ENCODE results near the gene ULK4.

ULK4 gene

DNA sequence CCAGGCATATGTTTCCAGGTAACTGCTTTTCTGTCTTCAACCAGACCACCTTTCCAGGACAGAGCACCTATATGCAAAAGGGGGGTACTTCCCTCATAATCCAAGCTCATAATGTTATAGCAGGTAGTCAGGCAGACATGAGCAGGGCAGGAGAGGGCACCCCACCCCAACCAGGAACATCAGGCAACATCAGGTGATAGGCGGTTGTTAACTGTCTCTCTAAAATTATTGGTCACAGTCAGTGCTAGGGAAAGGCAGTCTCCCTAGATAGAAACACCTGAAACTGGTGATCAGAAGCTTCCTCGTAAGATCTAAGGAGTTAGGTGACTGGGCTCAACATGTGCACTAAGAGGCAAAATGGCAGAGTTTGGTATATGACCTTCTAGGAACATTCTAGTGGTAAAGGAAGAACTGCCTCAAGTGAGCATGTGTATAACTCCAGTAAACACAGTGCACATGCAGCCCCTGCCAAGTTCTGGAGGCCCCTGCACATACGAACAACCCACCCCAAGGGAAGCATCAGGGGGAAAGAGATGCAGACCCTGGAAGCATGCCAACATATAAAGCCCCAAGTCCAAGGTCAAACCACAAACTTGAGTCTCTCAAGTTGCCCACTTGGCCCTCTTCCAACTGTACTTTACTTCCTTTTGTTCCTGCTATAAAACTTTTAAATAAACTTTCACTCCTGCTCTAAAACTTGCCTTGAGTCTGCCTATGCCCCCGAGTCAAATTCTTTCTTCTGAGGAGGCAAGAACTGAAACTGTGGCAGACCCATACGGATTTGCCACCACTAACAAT, 270.9 kb downstream of the ULK4 start:
- no peak overlapping the region for H3K4me3 ChIP-seq (ENCODE audit: low read depth, low read length)
- TF ChIP-seq, protein P1, sequence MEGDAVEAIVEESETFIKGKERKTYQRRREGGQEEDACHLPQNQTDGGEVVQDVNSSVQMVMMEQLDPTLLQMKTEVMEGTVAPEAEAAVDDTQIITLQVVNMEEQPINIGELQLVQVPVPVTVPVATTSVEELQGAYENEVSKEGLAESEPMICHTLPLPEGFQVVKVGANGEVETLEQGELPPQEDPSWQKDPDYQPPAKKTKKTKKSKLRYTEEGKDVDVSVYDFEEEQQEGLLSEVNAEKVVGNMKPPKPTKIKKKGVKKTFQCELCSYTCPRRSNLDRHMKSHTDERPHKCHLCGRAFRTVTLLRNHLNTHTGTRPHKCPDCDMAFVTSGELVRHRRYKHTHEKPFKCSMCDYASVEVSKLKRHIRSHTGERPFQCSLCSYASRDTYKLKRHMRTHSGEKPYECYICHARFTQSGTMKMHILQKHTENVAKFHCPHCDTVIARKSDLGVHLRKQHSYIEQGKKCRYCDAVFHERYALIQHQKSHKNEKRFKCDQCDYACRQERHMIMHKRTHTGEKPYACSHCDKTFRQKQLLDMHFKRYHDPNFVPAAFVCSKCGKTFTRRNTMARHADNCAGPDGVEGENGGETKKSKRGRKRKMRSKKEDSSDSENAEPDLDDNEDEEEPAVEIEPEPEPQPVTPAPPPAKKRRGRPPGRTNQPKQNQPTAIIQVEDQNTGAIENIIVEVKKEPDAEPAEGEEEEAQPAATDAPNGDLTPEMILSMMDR (IDR thresholded peaks at IDR 0.05; ENCODE audit: borderline replicate concordance, insufficient read depth, low read depth, low read length): no peak

- TF ChIP-seq, protein P1 (IDR thresholded peaks at IDR 0.05; ENCODE audit: borderline replicate concordance, insufficient read depth, low read depth, low read length): no peak
- H3K4me3 ChIP-seq (ENCODE audit: low read depth, low read length): no peak overlapping the region
Observed at GRCh38 chr3:41688595-41689380, 273.1 kb downstream of the ULK4 start.

DNA sequence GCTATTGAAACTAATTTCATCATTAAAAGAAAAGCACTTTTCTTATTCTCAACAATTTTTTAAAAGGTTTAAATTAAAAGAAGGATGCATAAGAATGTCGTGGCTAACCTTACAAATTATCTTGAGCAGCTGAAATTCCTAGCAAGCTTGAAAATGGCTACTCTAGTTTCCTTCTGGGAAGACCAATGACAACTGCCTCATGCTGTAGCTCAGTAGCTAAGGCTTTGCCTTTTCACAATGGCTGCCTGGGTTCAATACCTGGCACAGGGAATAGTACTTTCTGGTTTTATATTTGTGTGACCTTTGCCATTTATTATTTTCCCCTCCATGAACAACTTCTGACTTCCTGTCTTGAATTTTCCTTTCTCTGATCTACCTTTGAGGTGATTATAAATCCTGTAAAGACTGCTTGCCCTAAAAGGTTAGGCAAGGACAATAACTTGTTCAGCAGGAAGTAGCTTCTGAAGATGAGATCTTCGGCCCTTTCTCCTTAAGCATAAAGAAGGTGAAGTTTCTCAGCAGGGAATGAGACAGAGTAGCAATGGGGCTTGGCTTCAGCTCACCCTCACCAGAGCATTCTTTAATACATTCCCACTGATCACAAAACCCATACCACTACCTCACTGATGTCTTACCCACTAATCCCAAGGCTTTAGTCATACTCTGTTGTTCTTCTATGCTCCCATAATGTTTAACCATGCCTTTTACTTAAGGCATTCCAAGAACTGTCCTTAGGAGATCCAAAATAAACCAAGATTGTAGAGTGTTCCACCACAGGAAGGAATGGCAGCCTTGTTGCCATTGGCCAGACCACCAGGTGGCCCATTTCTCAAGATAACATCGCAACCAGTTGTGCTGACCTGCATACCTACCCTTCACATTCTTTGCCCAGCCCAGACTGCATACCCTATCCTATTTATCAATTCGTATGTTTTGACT, 276.8 kb downstream of the ULK4 start:
- TF ChIP-seq, protein P1 (IDR thresholded peaks at IDR 0.05; ENCODE audit: borderline replicate concordance, insufficient read depth, low read depth, low read length): no peak

GRCh38 chr3:41683666-41684350, 278.1 kb downstream of the ULK4 start:
- no peak overlapping the region for H3K4me3 ChIP-seq (ENCODE audit: low read depth, low read length)
- TF ChIP-seq, protein P1 (IDR thresholded peaks at IDR 0.05; ENCODE audit: borderline replicate concordance, insufficient read depth, low read depth, low read length): no peak

More for the DNA sequence above, 276.8 kb downstream of the ULK4 start:
- H3K4me3 ChIP-seq (ENCODE audit: low read depth, low read length): no peak overlapping the region

DNA sequence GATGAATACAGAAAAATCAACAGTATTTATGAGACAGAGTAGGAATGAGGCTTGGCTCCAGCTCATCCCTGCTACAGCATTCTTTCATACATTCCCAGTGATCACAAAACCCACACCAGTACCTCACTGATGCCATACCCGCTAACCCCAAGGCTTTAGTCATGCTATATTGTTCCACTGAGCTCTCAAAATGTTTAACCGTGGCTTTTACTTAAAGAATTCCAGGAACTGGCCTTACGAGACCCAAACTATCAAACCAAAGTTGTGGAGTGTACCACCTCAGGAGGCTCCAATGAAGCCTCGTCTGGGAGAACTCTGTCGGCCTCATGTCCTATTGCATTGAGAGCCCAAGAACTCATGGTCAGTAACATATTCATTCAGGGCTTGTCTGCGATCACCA, 278.9 kb downstream of the ULK4 start:
- H3K4me3 ChIP-seq (ENCODE audit: low read depth, low read length): no peak overlapping the region
- TF ChIP-seq, protein P1 (IDR thresholded peaks at IDR 0.05; ENCODE audit: borderline replicate concordance, insufficient read depth, low read depth, low read length): no peak

DNA sequence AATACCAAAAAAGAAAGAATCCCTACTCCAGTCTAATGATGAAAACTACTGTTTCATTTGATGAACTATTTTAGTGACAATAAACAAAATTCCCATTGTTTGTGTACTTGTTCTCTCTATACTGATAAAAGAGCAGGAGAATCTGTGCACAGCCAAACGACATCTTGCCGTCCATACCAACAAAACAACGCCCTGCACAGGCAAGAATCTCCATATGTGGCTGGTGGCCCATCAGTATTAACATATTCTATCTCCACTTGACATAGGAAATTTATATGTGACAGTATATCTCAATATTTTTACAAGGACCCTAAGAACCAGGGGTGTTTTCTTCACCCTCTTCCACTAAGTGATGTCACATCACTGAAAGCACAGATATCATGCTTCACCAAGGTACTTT, 279.5 kb downstream of the ULK4 start:
- no peak overlapping the region for H3K4me3 ChIP-seq (ENCODE audit: low read depth, low read length)
- TF ChIP-seq, protein P1 (IDR thresholded peaks at IDR 0.05; ENCODE audit: borderline replicate concordance, insufficient read depth, low read depth, low read length): no peak
